Progenitor cell of endocrine pancreas (in vitro differentiated cells): ENCODE data around the gene MPDZ. TPM values are rescaled to one million over a fixed set of nuclear protein-coding genes. Genes with fewer than 3 reads are reported as not detected.

Experiments used
- DNase-seq: peaks from one replicate; pipeline ENCODE4 v3.0.0; 2021; ENCODE audit warnings: low spot score; ENCODE audit not compliant: unreplicated experiment
- H3K27ac Mint-ChIP-seq: 2 replicates; pipeline ENCODE4 v1.8.0; 2021; ENCODE audit warnings: mild to moderate bottlenecking, moderate library complexity, mixed read lengths
- H3K27me3 Mint-ChIP-seq: 2 replicates; pipeline ENCODE4 v1.8.0; 2021; ENCODE audit warnings: mixed read lengths
- H3K36me3 Mint-ChIP-seq: 2 replicates; pipeline ENCODE4 v1.8.0; 2022; ENCODE audit warnings: mixed read lengths; ENCODE audit not compliant: insufficient read depth
- H3K4me1 Mint-ChIP-seq: 2 replicates; pipeline ENCODE4 v1.8.0; 2021; ENCODE audit warnings: low read depth, mixed read lengths
- H3K4me3 Mint-ChIP-seq: 2 replicates; pipeline ENCODE4 v1.8.0; 2021; ENCODE audit warnings: low read depth, mild to moderate bottlenecking, moderate library complexity, mixed read lengths
- H3K9me3 Mint-ChIP-seq: 2 replicates; pipeline ENCODE4 v1.8.0; 2021; ENCODE audit warnings: low read depth, mixed read lengths
- total RNA-seq: library from RNA; stranded (reverse); gene quantifications from 2 replicates; pipeline ENCODE4 v1.2.1, GENCODE V29; 2021
- TF ChIP-seq, protein P1 (sequence below): fragments of 200-600 bp; sonication (generic); IDR thresholded peaks from one replicate; pipeline ENCODE4 v1.5.0; 2021; ENCODE audit warnings: antibody characterized with exemption, mild to moderate bottlenecking; ENCODE audit not compliant: unreplicated experiment

MPDZ gene
- total RNA-seq, 1 donor from 2014 or later = 65.1 TPM

DNA sequence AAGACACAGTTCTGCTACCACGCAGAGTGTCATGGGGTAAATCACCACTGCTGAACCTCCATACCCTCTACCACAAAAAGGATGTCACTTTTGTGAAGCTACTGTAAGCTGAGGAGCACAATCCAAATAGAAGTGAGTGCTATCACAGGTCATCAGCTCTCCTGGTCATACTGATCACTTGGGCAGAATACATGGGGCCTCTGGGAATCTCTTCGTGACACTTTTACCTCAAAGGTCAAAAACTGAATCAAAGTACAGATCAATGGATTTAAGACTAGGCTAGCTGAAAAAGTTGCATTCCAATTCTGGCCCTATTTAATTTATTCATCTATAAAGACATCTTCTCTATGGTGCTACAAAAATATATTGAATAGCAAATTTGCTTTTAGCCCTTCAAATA lies 115.5 kb downstream of the MPDZ start:
- no peaks in the 10 kb centered on the region for H3K9me3 Mint-ChIP-seq
- no peaks in the 10 kb centered on the region for H3K27me3 Mint-ChIP-seq
- no peak overlapping the region for H3K4me3 Mint-ChIP-seq
- no peak overlapping the region for H3K27ac Mint-ChIP-seq
- no peaks in the 10 kb centered on the region for H3K4me1 Mint-ChIP-seq
- no peak for DNase-seq
- TF ChIP-seq, protein P1, sequence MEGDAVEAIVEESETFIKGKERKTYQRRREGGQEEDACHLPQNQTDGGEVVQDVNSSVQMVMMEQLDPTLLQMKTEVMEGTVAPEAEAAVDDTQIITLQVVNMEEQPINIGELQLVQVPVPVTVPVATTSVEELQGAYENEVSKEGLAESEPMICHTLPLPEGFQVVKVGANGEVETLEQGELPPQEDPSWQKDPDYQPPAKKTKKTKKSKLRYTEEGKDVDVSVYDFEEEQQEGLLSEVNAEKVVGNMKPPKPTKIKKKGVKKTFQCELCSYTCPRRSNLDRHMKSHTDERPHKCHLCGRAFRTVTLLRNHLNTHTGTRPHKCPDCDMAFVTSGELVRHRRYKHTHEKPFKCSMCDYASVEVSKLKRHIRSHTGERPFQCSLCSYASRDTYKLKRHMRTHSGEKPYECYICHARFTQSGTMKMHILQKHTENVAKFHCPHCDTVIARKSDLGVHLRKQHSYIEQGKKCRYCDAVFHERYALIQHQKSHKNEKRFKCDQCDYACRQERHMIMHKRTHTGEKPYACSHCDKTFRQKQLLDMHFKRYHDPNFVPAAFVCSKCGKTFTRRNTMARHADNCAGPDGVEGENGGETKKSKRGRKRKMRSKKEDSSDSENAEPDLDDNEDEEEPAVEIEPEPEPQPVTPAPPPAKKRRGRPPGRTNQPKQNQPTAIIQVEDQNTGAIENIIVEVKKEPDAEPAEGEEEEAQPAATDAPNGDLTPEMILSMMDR = no peak
- peaks cover 18% of the 10 kb centered on the region for H3K36me3 Mint-ChIP-seq

DNA sequence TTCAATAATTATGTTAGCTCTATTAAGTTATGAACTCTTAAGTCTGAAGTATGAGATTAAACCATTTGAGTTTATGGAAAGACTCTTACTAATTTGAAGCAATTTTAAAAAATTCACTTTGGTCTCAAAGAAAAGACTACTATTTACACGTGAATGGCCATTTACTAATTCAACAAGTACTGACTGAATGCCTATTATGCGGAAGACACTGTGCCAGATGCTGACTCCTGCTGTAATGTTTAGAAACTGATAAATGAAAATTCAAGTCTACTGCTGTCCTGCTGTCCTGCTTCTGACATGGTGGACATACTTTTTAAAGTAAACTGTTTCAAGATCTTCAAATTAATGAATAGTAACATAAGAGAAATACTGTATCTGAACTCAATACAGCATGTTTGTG lies 116.2 kb downstream of the MPDZ start:
- H3K9me3 Mint-ChIP-seq = no peaks in the 10 kb centered on the region
- H3K27ac Mint-ChIP-seq = no peak overlapping the region
- H3K27me3 Mint-ChIP-seq = no peaks in the 10 kb centered on the region
- TF ChIP-seq, protein P1 = no peak
- DNase-seq = no peak
- H3K4me1 Mint-ChIP-seq = no peaks in the 10 kb centered on the region
- H3K36me3 Mint-ChIP-seq = peaks cover 18% of the 10 kb centered on the region
- H3K4me3 Mint-ChIP-seq = no peak overlapping the region

DNA sequence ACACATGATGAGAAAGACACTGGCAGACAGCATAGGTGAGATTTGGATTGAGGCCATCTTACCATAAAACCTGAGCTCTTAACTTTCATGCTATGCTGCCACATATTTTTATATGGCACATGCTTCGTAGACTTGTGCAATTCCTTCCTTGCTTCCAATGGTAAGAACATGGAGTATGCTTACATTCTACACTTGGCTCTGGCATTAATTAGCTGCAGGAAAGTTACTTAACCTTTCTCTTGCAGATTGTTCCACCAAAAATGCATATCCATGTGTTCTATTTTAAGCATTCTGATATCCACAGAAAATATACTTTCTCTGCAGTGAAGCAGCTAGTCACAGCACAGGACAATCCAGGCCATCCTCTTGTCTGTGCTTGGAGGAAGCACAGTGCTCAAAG lies 119.4 kb downstream of the MPDZ start:
- H3K27me3 Mint-ChIP-seq = no peaks in the 10 kb centered on the region
- no peak for DNase-seq

DNA sequence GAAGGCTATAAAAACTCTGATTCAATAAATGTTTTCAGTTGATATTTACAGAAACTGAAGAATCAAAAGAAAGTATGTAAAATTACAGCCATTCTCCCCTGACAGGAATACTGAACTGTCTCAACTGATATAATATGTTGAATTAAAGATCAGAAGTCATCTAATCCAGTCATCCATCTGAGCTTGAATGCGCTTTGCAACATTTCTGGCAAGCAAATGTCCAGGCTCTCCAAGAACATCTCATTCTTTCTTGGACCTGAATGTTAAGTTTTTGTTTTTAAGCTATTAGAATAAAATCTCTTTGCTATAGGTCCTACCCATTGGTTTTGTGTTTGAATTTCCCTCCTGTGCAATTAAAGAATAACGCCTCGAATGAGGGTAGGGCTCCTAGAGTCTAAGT lies 120.5 kb downstream of the MPDZ start:
- TF ChIP-seq, protein P1 = no peak
- Mint-ChIP-seq H3K36me3 (peaks cover 9% of the 10 kb centered on the region), H3K4me1 (no peaks in the 10 kb centered on the region), H3K27me3 (no peaks in the 10 kb centered on the region), H3K4me3 (no peak overlapping the region), H3K9me3 (no peaks in the 10 kb centered on the region), H3K27ac (no peak overlapping the region)
- no peak for DNase-seq

More for the DNA sequence above, 119.4 kb downstream of the MPDZ start:
- H3K4me3 Mint-ChIP-seq = no peak overlapping the region
- H3K36me3 Mint-ChIP-seq = peaks cover 10% of the 10 kb centered on the region
- no peaks in the 10 kb centered on the region for H3K9me3 Mint-ChIP-seq
- no peak overlapping the region for H3K27ac Mint-ChIP-seq
- TF ChIP-seq, protein P1 = no peak
- H3K4me1 Mint-ChIP-seq = no peaks in the 10 kb centered on the region

DNA sequence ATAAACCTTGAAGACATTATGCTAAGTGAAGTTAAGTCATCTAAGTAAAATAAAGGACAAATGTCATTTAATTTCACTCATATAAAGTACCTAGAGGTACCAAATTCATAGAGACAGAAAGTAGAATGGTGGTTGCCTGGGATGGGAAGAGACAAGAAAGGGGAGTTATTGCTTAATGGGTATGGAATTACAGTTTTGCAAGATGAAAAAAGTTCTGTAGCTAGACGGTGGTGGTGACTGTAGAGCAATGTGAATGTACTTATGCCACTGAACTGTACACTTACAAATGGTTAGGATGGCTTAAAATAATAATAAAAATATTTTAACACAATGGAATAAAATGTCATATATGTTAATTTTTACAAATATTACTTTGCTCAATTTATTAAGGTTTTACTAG lies 128.0 kb downstream of the MPDZ start:
- Mint-ChIP-seq H3K9me3 (no peaks in the 10 kb centered on the region), H3K4me3 (no peak overlapping the region), H3K4me1 (no peaks in the 10 kb centered on the region), H3K27me3 (no peaks in the 10 kb centered on the region), H3K27ac (no peak overlapping the region), H3K36me3 (peaks cover 22% of the 10 kb centered on the region)
- TF ChIP-seq, protein P1 = no peak
- no peak for DNase-seq
